ENCODE results near the gene B4GAT1. TPM values are rescaled to one million over a fixed set of nuclear protein-coding genes. Genes with fewer than 3 reads are reported as not detected.
"Not testable (repeated sequence)": the region's sequence is repeated elsewhere in the genome, so short reads cannot be mapped to it uniquely, and the experiment has no call there.

B4GAT1 gene
- total RNA-seq, 4 donors from 2014 or later: 32.0 to 71.4 (median 50.0) TPM

- peaks cover 0 to 36% (median 0%) of the 10 kb centered on the region in 4 donors for H3K27me3 ChIP-seq
- peak overlapping the region; percentile 24 to 51 (median 34) for H3K4me3 ChIP-seq
- WGBS: 7% methylated on average over 20 of the region's 20 CpGs
- H3K36me3 ChIP-seq: no peaks in the 10 kb centered on the region
- no peaks in the 10 kb centered on the region for H3K9me3 ChIP-seq
- intact Hi-C loops (cut with DNase I): loop anchor here (5.0 kb wide), 1 partner anchor 74 kb away; no protein-coding TSS in a partner anchor
- DNase-seq (ENCODE audit: extremely low spot score): peak; percentile 97
- no peak overlapping the region for H3K27ac ChIP-seq (replicated peaks in 1 of 4)
- H3K4me1 ChIP-seq: peaks cover 7 to 10% (median 8%) of the 10 kb centered on the region in 4 donors
- TF ChIP-seq POLR2A (IDR thresholded peaks at IDR 0.05; ENCODE audit: low read depth) (no peak), POLR2AphosphoS5 (IDR thresholded peaks at IDR 0.05) (peak in 1 of 2 donors; percentile 45), CTCF (IDR thresholded peaks at IDR 0.05) (peak; percentile 90 to 97 (median 92)), EP300 (IDR thresholded peaks at IDR 0.05) (no peak)
Measured at GRCh38 chr11:66386171-66387069, 39.0 kb upstream of the B4GAT1 start.

DNA sequence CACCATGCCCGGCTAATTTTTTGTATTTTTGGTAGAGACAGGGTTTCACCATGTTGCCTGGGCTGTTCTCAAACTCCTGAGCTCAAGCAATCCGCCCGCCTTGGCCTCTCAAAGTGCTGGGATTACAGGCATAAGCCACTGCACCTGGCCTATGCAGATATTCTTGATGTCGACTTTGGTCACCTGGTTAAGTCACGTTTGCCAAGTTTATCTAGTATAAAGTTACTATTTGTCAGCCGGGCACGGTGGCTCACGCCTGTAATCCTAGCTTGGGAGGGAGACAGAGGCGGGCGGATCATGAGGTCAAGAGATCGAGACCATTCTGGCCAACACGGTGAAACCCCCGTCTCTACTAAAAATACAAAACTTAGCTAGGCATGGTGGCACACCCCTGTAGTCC is 36.9 kb upstream of the B4GAT1 start:
- WGBS: 77% methylated on average over 13 of the region's 13 CpGs

DNA sequence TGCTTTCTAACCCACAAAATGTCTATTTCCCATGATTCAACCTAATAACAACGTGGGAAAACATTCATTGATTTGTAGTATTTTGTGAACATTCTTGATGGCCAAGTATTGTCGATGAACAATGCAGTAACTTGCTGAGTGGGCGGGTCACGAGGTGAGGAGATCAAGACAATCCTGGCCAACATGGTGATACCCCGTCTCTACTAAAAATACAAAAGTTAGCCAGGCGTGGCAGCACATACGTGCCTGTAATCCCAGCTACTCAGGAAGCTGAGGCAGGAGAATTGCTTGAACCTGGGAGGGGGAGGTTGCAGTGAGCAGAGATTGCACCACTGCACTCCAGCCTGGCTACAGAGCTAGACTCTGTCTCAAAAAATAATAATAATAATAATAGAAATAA is 32.8 kb upstream of the B4GAT1 start:
- DNase-seq (ENCODE audit: extremely low spot score); H3K27ac ChIP-seq (replicated peaks in 1 of 4); intact Hi-C loops (cut with DNase I); H3K36me3 ChIP-seq; H3K4me1 ChIP-seq; H3K4me3 ChIP-seq; H3K9me3 ChIP-seq: not testable (repeated sequence)
- peaks cover 0 to 71% (median 0%) of the 10 kb centered on the region in 4 donors for H3K27me3 ChIP-seq
- 28% methylated on average over 7 of the region's 7 CpGs for WGBS

More for the DNA sequence above, 36.9 kb upstream of the B4GAT1 start:
- H3K9me3 ChIP-seq; H3K4me1 ChIP-seq; H3K27ac ChIP-seq (replicated peaks in 1 of 4); intact Hi-C loops (cut with DNase I); DNase-seq (ENCODE audit: extremely low spot score); H3K4me3 ChIP-seq; H3K36me3 ChIP-seq: not testable (repeated sequence)
- H3K27me3 ChIP-seq: peaks cover 0 to 44% (median 0%) of the 10 kb centered on the region in 4 donors

DNA sequence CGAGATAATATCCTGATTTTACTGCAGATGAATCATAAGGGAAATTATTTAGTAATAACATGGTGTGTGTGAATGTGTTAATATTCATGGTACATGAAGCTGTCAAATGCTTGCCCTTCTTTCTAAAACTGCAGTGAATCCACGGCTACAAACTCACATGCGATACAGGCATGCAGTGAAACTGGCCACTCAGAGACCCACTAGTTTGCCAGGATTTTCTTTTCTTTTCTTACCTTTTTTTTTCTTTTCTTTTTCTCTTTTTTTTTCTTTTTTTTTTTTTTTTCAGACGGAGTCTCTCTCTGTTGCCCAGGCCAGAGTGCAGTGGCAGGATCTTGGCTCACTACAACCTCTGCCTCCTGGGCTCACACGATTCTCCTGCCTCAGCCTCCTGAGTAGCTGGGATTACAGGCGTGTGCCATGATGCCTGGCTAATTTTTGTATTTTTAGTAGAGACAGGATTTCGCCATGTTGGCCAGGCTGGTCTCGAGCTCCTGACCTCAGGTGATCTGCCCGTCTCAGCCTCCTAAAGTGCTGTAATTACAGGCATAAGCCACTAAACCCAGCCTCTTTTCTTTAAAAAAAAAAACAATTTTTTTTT is 26.4 kb upstream of the B4GAT1 start:
- Histone ChIP-seq H3K4me1 (peaks cover 21 to 30% (median 26%) of the 10 kb centered on the region in 4 donors), H3K27me3 (peaks cover 0 to 42% (median 0%) of the 10 kb centered on the region in 4 donors)
- DNase-seq (ENCODE audit: extremely low spot score); H3K27ac ChIP-seq (replicated peaks in 1 of 4); H3K36me3 ChIP-seq; intact Hi-C loops (cut with DNase I); H3K9me3 ChIP-seq; H3K4me3 ChIP-seq: not testable (repeated sequence)
- 75% methylated on average over 9 of the region's 9 CpGs for WGBS

DNA sequence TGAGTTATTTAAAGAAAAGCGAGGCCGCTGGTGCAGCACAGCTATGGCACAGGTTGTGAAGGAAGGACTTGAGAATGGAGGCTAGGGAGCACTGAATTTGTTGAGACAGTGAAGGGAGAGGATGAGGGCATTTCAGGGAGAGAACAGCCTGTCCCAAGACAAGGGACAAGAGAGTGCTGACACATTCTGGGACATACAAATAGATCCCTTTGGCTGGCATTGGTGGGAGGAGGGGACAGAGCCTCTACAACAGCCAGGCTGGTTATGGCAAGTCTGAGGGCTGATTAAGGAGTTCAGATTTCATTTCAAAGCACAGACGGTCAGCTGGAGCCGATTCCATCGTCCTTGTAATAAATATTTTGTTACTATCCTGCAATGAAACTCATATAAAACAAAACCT is 25.8 kb upstream of the B4GAT1 start:
- WGBS: 65% methylated on average over 5 of the region's 5 CpGs
- Histone ChIP-seq H3K9me3 (no peaks in the 10 kb centered on the region), H3K27ac (replicated peaks in 1 of 4) (no peak overlapping the region), H3K36me3 (peaks cover 0 to 9% (median 0%) of the 10 kb centered on the region in 4 donors), H3K4me1 (peaks cover 21 to 30% (median 26%) of the 10 kb centered on the region in 4 donors), H3K27me3 (peaks cover 0 to 37% (median 0%) of the 10 kb centered on the region in 4 donors), H3K4me3 (no peak overlapping the region)
- TF ChIP-seq CTCF (IDR thresholded peaks at IDR 0.05) (no peak), POLR2A (IDR thresholded peaks at IDR 0.05; ENCODE audit: low read depth) (no peak)
- intact Hi-C loops (cut with DNase I): no loop called here
- no peak for DNase-seq (ENCODE audit: extremely low spot score)

GRCh38 chr11:66371627-66372415 is 24.4 kb upstream of the B4GAT1 start, which contains the start of gene SLC29A2:
TSS of gene SLC29A2 (minus strand) at chr11:66371760. CDS start at chr11:66371591, 169 bp downstream.
- H3K4me3 ChIP-seq: peak within 1 kb of the TSS; percentile 74 to 88 (median 84)
- peaks cover 21 to 30% (median 26%) of the 10 kb centered on the region in 4 donors for H3K4me1 ChIP-seq
- WGBS: 1% methylated on average over 36 of the region's 72 CpGs
- H3K9me3 ChIP-seq: no peaks in the 10 kb centered on the region
- H3K27me3 ChIP-seq: peaks cover 0 to 26% (median 0%) of the 10 kb centered on the region in 4 donors
- intact Hi-C loops (cut with DNase I): no loop called here
- H3K36me3 ChIP-seq: peaks cover 0 to 10% (median 0%) of the 10 kb centered on the region in 4 donors
- DNase-seq (ENCODE audit: extremely low spot score): no peak
- no peak for TF ChIP-seq POLR2A (IDR thresholded peaks at IDR 0.05; ENCODE audit: low read depth)
- H3K27ac ChIP-seq (replicated peaks in 1 of 4): peak within 1 kb of the TSS; percentile 56 to 63 (median 60)

Data from esophagus muscularis mucosa (tissue), 4 donors.